ENCODE results near the gene SUGP1.

The SUGP1 gene

DNA sequence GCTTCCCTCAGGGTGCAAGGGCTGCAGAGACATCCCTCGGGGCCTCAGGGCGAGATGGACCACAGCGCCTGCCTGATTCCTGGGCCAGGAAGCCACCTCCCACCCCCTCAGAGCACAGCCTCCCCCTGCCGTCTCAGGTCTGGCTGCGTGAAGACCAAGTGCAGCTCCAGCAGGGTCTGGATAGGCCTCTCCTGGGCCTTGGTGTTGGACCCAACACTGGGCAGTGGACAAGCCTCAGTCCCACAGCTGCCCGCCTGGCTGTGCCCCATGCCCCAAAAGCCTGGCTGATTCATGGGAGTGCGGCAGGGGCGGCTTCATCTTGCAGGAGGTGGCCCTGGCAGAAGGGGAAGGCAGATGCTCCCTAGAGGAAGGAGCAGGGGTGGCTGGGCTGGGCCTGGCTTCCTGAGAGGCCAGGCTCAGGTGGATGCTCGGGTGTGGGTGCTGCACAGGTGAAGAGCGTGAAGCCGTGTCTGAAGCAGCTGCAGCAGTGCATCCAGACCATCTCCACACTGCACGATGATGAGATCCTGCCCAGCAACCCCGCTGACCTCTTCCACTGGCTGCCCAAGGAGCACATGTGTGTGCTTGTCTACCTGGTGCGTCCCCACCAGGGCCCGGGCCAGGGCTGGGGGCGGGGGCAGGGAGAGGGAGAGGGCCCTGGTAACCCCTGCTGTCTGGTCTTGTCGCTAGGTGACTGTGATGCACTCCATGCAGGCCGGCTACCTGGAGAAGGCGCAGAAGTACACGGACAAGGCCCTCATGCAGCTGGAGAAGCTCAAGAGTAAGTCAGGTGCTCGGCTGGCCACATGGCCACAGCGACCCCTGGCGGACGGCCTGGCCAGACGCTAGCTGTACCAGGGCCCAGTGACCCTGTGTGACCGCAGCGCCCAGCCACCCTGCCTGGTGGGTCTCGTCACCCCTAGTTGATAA lies 22.0 kb upstream of the SUGP1 start:
- DNase-seq (ENCODE audit: low read depth in 2 of 2), result no peak

DNA sequence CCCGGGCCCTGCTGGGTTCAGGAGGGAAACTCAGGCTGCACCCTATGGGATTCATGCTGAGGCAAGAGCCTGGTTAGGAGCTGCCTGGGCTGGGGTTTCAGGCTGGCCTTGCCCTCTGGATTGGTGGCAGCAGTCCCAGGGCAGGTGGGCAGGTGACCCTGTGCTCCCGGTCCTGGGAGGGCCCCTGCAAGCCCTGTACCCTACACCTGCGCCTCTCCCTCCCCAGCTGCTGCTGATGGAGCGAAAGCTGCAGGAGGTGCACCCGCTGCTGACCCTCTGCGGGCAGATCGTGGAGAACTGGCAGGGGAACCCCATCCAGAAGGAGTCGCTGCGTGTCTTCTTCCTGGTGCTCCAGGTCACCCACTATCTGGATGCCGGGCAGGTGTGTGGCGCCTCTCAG lies 20.7 kb upstream of the SUGP1 start:
- DNase-seq (ENCODE audit: low read depth in 2 of 2), result no peak

DNA sequence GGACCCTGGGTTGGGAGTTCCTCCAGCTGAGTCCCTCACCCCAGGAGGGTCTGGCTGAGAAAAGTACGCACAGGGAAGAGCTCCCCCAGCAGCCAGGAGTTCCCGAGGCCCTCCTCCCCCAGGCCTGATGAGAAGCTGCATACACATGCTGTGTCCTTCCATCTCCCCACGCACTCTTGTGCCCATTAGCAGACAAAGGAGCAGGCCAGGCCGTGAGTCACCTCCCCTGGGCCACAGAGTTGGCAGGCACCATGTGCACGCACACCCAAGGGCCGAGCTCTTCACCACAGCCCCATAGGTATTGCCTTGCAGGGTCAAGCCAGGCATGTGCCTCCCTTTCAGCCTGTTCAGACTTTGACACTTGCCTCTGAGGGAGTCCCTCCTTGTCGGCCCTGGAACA lies 17.8 kb upstream of the SUGP1 start:
- DNase-seq (ENCODE audit: low read depth in 2 of 2), result no peak

DNA sequence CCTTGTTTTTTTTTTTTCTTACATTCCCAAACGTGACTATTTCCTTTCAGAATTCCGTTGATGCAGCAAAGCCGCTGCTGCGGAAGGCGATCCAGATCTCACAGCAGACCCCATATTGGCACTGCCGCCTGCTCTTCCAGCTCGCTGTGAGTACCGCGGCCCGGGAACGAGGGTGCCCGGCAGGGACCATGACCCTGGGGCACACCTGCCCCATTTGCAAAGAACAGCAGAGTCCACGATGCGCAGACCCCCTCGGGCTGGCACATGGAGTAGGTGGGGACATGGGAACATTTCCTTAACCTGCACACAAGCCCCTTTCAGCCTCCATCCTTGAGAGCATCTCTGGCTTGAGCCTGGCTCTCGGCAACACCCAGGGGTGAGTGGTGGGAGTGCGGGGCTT lies 16.8 kb upstream of the SUGP1 start:
- no peak for DNase-seq (ENCODE audit: low read depth in 2 of 2)

DNA sequence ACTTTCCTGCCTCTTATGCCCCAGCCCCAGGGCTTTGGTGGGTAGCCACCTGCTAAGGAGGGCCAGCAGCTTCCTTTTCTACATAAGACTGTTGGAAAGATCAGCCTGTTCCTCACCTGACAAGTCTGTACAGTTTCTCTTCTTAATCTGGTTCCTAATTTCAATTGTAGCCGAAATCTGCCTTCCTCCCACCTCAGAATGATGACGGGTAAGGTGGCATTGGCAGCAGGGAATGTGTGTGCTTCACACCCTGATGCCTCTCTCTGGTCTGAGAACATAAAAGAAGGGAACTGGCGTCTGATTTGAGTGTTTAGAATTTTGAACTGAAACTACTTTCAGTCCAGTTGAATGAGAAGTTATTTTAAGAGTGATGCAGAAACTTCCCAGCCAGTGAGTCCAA lies 16.3 kb upstream of the SUGP1 start:
- no peak for DNase-seq (ENCODE audit: low read depth in 2 of 2)

DNA sequence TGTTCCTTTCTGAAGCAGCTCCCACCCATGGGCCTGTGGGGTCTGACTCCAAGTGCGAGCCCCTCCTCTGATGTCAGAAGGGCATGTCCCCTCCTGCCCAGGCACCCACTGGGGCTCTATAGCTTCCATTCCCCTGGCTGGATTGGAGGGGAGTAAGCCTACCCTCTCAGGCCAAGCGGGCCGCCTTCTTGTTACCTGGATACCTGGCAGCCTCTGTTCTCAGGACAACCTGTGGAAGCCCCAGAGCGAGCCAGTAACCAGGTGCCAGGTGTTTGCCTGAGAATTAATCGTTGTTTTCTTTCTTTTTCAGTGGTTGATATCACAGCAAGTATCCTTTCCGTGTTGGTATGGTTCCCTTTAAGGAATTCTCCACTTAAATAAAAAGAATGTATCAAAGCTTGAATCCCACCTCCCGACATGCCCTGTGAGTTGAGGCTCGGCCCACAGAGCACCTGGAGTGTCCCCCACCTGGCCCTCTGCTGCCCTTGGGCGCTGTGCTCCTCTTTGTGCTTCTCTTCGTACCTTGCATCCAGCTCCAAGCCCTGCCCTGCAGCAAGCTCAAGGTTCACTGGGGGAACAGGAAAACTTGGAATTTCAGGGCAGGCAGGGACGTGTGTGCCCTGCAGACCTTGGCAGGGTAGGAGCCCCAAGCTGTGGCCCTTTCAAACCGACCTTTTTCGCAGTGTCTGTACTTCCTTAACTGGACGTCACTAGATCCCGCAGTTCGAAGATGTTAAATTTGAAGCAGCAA lies 15.3 kb upstream of the SUGP1 start:
- DNase-seq (ENCODE audit: low read depth in 2 of 2), result no peak

DNA sequence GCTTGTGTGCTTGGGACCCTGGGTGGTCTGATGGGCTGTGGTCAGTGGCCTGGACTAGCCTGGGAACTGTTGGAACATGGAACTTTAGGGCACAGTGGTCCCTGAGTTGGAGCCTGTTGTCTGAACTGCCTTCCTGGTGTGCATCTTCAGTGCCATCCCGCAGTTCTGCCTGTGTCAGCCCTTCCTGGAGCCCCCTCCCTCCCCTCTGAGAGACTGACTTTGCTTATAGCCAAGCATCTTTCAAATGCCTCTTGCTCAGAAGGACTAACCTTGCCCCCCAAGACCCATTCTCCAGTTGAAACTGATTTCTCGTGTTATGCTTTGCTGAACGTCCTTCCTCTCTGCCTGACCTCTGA lies 14.7 kb upstream of the SUGP1 start:
- no peak for DNase-seq (ENCODE audit: low read depth in 2 of 2)

DNA sequence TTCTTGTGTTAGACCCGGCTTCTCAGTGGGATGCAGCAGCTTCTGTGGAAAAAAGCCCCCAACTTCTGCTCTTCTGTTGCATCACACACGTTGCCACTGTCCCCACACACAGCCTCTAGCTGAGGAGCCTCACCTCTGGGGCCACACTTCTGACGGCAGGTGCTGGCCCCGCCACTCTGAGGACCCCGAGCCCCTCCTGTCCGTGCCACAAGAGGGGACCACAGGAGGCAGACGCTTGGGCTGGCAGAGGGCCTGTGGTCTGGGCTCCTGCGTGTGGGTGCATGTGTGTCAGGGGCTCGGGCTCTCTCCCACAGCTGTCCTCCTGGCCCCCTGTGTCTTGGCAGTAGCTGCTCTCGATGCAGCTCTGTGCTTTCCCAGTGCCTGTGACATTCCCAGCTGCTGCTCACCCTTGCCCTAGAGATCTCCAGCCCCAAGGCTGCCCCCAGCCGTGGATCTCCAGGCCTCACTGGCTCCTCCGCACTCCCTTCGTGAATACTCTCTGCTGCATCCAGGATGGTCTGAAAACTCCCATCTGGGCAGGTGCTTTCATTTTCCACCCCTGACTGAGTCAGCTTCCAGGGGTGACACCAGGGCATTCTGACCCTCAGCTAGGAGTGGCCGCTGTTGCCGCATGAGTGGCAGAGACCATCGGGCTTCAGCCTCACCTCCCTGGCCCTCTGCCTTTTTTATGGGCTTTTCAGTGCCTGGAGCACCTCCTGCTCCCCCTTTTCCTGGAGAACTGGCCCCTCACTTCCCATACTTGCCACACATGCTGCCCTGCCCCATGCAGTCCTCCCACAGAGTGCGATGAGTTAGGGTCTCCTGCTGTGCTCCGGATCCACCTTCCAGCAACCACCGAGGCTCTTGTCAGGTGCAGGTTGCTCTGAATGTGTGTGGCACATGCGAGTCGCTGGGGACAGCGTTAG lies 14.0 kb upstream of the SUGP1 start:
- no peak for DNase-seq (ENCODE audit: low read depth in 2 of 2)

DNA sequence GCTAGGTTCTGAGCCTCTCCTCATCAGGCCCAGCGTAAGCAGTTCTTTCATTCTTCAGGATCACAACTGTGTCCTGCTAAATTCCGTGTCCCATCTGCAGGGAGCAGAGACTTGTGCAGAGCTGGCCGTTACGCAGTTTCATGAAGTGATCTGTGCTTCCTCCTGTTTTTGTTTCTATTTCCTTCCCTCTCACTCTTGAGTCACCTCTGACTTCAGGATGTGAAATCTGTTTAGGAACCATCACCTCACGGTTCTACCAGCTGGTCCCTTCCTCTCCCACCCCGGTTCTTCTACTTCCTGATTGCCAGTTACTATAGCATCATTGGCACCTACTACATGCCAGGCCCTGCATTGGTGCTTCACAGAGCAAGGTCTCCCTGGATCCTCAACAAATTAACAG lies 8.8 kb upstream of the SUGP1 start:
- no peak for DNase-seq (ENCODE audit: low read depth in 2 of 2)

DNA sequence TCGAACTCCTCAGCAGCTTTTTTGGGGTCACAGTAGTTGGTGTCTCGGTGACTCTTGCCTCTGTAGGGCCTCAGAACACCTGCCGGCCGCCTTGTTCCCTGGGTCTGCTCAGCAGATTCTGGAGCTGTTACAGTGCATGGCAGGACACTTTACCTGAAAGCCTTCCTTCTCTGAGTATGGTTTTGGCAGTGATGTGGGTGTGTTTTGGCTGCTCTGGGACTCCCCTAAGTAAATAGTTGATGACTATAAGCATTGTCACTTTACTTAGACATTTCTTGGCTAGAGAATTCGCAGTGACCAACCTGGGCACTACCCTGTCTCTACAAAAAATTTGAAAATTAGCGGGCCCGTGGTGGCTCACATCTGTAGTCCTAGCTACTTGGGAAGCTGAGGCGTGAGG lies 7.4 kb upstream of the SUGP1 start:
- no peak for DNase-seq (ENCODE audit: low read depth in 2 of 2)

DNA sequence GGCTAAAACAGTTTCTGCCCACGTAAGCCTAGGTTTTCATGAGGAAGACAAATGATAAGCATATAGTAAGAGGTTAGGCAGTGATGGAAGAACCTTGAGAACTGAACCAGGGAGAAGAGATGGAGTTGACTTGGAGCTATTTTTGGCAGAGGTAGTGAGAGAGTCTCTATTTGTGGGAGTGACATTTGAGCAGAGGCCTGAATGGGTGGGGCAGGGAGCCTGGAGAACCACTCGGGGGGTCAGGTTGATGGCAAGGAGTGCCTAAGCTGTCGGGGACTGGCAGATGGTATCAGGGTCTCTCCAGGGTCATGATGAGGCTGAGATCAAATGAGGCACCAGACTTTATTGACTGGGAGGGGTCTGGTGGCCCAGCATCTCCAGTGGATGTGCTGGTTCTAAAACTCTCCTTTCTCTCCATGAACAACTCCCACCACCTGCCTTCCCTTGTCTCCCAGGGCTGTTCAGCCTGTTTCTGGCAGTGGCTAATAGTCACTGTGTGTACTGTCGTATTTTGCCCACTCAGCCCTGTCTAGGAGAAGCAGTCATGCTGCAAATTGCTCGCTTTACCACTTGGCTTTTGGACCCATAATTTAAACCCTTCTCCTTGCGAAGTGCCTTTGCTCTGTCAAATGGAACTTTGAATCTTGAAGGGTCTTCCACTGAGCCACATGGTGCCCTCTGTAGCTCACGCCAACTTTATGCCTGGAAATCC lies 3.9 kb upstream of the SUGP1 start:
- no peak for DNase-seq (ENCODE audit: low read depth in 2 of 2)

DNA sequence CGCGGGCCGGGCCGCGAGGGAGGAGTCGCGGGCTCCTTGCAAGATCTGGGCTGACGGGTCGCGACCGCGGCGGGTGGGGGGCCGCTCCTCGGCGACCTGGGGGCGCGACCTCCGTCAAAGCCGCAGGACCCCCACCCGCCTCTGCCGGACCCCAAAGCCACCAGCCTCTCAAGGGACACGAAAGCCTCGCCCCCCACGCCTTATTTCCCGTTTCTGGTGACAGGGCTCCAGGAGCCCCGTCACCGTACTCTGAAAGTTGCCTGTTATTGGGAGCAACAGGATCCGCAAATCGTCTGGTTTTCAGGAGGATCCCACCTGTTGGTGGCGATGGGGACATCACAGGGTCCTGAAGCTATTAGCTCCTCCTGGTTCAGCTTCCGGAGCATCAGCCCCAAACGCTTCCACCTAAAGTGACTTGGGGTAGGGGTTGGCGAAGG lies 850 bp upstream of the SUGP1 start:
- DNase-seq (ENCODE audit: low read depth in 2 of 2), result no peak

DNA sequence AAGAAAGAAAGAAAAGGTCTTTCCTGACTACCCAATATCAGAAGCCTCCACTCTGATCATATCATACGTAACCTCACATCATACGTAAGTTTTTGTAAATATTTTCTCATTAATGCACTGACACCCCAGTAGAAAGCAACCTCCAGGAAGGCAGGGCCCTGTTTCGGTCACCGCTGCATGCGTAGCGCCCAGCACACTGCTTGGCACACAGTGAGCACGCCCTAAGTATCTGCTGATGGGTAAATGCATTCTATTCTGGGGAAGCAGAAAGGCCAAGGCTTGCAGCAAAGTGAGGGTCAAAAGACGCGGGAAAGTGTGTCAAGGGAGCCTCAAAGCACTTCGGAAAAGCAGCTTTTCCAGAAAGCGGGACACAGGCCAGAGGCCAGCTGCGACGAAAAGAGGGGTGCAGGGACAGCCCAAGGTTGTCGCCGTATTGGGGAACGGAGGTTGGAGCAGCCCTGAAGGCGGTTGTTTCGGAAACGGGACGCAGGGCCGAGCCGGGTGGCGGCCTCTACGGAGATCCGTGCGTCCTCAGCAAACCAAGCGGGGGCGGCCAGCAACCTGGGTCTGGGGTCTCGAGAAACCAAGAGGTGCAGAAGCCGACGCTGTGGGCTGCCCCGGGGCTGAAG lies 463 bp downstream of the SUGP1 start:
- DNase-seq (ENCODE audit: low read depth in 2 of 2), result no peak

DNA sequence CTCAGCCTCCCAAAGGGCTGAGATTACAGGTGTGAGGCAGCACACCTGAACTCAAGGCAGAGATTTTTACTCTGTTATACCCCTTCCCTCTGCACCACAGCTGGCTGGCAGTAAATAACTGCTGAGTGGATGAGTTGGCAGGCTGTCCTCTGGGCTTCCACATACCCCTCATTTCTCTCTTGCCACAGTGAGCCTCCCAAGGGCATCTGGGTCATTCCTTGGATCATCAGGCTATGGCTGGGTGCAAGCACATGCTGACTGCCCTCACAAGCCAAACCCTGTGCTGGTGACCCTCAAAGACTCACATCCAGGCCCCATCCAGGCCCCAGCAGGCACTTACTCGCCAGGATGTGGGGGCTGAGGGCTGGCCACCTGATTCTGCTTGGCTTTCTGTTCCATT lies 4.2 kb downstream of the SUGP1 start:
- no peak for DNase-seq (ENCODE audit: low read depth in 2 of 2)

DNA sequence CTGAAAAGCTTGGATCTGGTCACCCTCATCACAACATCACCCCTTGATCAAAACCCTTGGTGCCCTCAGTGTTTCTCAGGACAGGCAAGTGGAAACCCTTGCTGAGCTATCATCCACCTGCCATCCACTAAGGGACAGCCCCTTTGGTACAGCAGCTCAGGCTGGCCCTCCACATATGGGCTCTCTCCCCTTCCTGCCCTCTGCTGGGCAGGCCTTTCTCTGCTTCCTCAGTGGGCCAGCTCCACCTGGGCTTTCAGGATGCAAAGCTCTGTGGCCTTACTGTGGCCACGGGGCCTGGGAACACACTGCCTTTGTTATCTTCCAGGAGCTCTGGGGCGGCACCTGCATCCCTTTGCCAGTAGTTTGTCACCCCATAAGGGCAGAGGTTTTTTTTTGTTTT lies 4.9 kb downstream of the SUGP1 start:
- DNase-seq (ENCODE audit: low read depth in 2 of 2), result no peak

DNA sequence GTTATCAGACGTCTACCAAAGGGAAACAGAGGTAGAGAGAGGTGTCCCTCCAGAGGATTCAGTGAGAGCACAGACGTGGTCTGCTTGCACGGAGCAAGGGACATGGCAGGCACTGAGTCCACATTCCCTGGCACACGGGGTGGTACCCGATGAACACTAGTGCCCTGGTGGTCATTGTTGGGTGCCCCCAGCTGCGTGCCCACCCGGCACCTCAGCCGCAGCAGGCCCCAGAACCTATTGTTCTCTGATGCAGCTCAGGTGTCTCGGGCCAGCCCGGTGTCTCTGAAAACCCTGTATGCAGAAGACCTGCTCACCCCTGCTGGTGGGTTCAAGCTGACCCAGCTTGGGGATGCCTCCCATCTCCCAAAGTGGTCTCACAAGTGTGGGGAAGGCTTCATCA lies 11.9 kb downstream of the SUGP1 start:
- DNase-seq (ENCODE audit: low read depth in 2 of 2), result no peak

DNA sequence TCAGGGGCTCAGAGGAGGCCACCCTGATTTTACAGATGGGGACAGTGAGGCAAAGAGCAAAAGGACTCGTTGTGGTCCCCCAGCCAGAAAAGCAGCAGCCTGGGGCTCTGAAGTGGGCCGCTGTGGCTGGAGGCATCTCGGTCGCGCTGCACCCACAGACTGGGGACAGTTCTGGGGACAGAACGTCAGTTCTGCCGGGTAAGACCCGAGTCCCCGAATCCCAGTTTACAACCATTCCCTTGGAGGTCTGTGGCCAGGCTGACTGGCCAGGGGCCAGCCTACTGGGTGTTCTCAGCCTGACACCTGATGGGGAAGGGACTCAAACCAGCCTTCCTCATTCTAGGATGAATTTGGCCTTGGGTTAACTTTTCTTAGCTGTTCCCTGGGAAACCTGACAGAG lies 14.1 kb downstream of the SUGP1 start:
- no peak for DNase-seq (ENCODE audit: low read depth in 2 of 2)

DNA sequence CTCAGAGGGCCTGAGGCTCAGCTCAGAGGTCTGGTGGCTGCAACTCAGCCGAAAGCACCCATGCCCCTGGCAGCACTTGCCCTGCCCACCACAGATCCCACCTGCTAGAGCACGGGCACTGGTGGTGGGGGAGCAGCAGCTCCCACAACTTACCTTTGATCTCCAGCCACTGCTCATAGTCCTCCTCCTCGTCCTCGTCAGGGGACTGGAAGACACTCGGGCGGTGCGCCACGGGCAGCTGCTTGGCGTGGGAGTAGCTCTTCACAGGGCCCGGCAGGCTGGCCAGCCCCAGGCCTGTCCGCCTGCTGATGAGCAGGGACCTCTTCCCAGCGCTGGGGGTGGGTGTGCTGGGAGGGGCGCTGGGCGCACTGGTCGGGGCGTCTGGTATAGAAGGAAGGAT lies 14.6 kb downstream of the SUGP1 start:
- no peak for DNase-seq (ENCODE audit: low read depth in 2 of 2)

DNA sequence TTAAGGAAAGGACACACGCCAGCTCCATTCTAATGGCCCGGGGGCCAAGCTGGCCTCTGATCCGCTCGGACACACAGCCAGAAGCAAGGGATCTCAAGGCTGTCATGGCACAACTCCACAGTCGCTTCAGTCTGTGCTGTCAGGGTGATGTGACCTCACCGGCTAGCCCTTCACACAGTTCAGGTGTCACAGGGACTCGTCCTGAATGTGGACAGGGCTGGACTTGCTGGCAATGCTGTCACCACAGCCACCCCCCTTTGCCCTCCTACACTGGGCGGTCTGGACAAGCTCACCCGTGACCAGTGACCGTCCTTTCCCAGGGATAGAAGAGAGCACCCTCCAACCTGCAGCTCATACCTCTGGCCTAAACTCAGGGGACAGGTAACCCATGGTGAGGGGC lies 15.2 kb downstream of the SUGP1 start:
- DNase-seq (ENCODE audit: low read depth in 2 of 2), result no peak

DNA sequence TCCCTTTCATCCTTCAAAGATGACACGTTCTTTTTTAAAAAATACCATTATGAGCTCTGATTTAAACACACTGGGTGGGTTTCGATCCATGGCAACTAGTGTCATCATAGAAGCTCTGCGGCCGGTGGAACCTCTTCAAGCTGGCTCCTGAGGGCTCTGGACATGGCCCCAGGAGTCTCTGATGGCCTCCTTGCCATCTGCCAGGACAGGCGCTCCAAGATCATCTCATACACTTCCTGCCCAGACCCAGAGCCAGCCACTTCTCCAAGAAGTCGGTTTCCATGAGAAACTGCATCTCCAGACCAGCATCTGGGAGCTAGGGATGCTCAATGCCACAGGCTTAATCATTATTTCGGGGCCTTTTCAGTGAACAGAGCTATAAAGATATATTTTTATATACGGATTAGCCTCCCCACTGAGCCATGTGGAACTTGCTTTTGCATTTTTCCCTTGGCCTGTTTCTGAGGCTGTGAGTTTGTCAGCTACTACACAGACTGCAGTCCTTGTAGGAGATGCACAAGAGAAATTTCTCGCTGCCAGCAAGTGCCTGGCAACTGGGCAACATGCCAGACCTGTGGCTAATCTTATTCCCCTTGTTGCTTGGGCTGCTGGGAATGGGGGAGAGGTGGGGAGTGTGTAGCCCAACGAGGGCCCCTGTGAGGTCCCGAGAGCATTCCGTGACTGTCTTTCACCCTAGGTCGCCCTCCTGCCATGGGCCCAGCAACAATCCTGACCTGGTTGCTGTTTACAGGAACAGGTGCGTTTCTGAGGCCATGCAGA lies 15.9 kb downstream of the SUGP1 start:
- DNase-seq (ENCODE audit: low read depth in 2 of 2), result no peak
